Adrenal gland (tissue), 12 donors: ENCODE data around the gene MGRN1. TPM values are rescaled to one million over a fixed set of nuclear protein-coding genes. Genes with fewer than 3 reads are reported as not detected.

Experiments used
- DNase-seq, 7 donors: peaks; one replicate each; pipeline ENCODE4 v3.0.0-alpha.2; 2019 to 2020
- H3K27ac ChIP-seq, 5 donors: fragments of 200-600 bp; sonication (generic) in 4 of 5; 1 replicate in 3 of 5; 2 replicates in 2 of 5; pipeline versions ENCODE4 v1.5.1 to v1.8.0; 2016 to 2020; ENCODE audit warnings: mild to moderate bottlenecking in 1 of 5
- H3K27me3 ChIP-seq: fragments of 200-600 bp; 2 replicates; pipeline ENCODE4 v1.8.0; 2021
- H3K36me3 ChIP-seq, 2 donors: fragments of 200-600 bp; replicated peaks in 1 of 2; 1 replicate in 1 of 2; 2 replicates in 1 of 2; pipeline versions ENCODE4 v1.5.1 to v1.8.0; 2018 to 2022
- H3K4me1 ChIP-seq, 2 donors: fragments of 200-600 bp; replicated peaks in 1 of 2; 1 replicate in 1 of 2; 2 replicates in 1 of 2; pipeline versions ENCODE4 v1.5.1 to v1.8.0; 2018 to 2021
- H3K4me3 ChIP-seq, 4 donors: fragments of 200-600 bp; sonication (generic) in 3 of 4; one replicate each; pipeline ENCODE4 v1.5.1; 2016 to 2018
- H3K9me3 ChIP-seq, 3 donors: fragments of 200-600 bp; sonication (generic) in 1 of 3; replicated peaks in 1 of 3; 1 replicate in 2 of 3; 2 replicates in 1 of 3; pipeline versions ENCODE4 v1.5.1 to v1.8.0; 2016 to 2021
- POLR2A ChIP-seq, 2 donors: fragments of 450-650 bp; IDR thresholded peaks; one replicate each; pipeline ENCODE4 v1.6.1; 2017; ENCODE audit warnings: antibody characterized with exemption in 2 of 2, mild to moderate bottlenecking in 2 of 2, moderate library complexity in 1 of 2
- WGBS, 4 donors: extraction: QIAGEN DNeasy Blood & Tissue Kit in 2 of 4; methylation state at CpG; one replicate each; pipeline versions ENCODE4 v1.1.5 to v1.1.7; 2013 to 2017; 5-methylcytosine and 5-hydroxymethylcytosine counted together
- intact Hi-C, 2 donors: fragments of 100-400 bp; cut with DNase I; formaldehyde crosslinking; loops; one replicate each; pipeline versions ENCODE4 v1.14.1 to v1.15.0; 2022 to 2023
- polyA plus RNA-seq, 3 donors: library from polyadenylated mRNA; stranded (reverse); fragments of 200-250 nt in 2 of 3; fragments of 350-450 nt in 1 of 3; fragmentation: Illumina TruSeq in 1 of 3; extraction: RNeasy Lipid Tissue Mini Kit (QIAGEN cat#74804) in 1 of 3; gene quantifications; one replicate each; pipeline ENCODE4 v1.2.3, GENCODE V29; 2013 to 2014
- total RNA-seq, 9 donors: library from RNA; depleted of rRNA in 4 of 9; stranded (reverse); fragments of >200 nt in 4 of 9; fragments of 120-200 nt in 1 of 9; fragmentation: NEBNext Ultra II Directional in 1 of 9; extraction: Animal tissue kit (Norgen Biotek cat#: 25700) in 1 of 9; gene quantifications; one replicate each; pipeline versions ENCODE4 v1.1.0 to v1.2.4, GENCODE V29; 2013 to 2023
- TF ChIP-seq, protein P1 (sequence below), 6 experiments: fragments of 450-650 bp in 4 of 6; fragments of 200-600 bp in 2 of 6; sonication (generic) in 1 of 6; IDR thresholded peaks; 1 replicate in 5 of 6; 2 replicates in 1 of 6; pipeline versions ENCODE4 v1.5.1 to v1.8.0; 2016 to 2021; ENCODE audit warnings: antibody characterized with exemption in 6 of 6, mild to moderate bottlenecking in 2 of 6, moderate library complexity in 1 of 6
- donor health status: healthy with polysubstance abuse.
- donor health status: Bipolar disorder and iron deficiency.
- donor health status: DM: yes; HTN: yes; CAD: no.
- donor health status: DM: no; HTN: no; CAD: no.
- donor health status: DM: no; HTN: no; CAD: no.
- donor health status: DM: yes; HTN: yes; CAD: no.

Gene MGRN1
- total and polyA plus RNA-seq, 12 donors, result 17.5 to 94.1 (median 58.4) TPM

DNA sequence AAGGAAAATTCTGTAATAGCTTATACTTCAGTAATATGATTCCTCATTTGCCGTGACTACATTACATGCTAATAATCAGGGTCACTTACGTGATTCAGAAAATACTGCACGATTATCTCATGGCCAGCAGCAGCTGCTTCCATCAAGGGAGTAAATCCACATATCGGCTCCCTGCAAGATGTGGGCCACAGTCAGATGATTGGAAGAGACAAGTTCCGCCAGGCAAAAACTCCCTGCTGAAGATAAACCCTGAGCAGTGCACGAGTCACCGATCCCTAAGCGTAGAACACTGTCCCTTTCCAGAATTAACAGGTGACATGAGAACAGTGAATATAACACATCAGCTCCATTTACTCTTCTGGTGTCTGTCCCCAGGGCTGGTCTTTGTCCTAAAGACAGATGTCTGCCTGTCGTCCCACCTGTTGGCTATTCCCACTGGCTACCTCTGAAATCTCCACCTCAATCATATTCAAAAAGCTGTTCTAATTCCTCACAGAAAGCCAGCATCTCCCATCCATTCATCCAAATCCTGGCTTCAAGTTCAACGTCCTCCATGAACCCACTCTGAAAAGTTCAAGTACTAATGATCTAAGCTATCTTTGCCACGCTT lies 100.1 kb downstream of the MGRN1 start:
- H3K4me3 ChIP-seq, result no peak overlapping the region
- intact Hi-C loops, result no loop called here
- H3K4me1 ChIP-seq, result no peaks in the 10 kb centered on the region
- H3K27me3 ChIP-seq, result no peaks in the 10 kb centered on the region
- 78 to 83% (median 81%) methylated on average over 11 of the region's 11 CpGs for WGBS, 4 donors
- H3K27ac ChIP-seq, result no peak overlapping the region
- DNase-seq, result no peak
- H3K9me3 ChIP-seq, result no peaks in the 10 kb centered on the region
- peaks cover 0 to 26% of the 10 kb centered on the region in 2 donors for H3K36me3 ChIP-seq
- TF ChIP-seq, protein P1, sequence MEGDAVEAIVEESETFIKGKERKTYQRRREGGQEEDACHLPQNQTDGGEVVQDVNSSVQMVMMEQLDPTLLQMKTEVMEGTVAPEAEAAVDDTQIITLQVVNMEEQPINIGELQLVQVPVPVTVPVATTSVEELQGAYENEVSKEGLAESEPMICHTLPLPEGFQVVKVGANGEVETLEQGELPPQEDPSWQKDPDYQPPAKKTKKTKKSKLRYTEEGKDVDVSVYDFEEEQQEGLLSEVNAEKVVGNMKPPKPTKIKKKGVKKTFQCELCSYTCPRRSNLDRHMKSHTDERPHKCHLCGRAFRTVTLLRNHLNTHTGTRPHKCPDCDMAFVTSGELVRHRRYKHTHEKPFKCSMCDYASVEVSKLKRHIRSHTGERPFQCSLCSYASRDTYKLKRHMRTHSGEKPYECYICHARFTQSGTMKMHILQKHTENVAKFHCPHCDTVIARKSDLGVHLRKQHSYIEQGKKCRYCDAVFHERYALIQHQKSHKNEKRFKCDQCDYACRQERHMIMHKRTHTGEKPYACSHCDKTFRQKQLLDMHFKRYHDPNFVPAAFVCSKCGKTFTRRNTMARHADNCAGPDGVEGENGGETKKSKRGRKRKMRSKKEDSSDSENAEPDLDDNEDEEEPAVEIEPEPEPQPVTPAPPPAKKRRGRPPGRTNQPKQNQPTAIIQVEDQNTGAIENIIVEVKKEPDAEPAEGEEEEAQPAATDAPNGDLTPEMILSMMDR (IDR thresholded peaks at IDR 0.05), result no peak
- TF ChIP-seq POLR2A (IDR thresholded peaks at IDR 0.05), result no peak

DNA sequence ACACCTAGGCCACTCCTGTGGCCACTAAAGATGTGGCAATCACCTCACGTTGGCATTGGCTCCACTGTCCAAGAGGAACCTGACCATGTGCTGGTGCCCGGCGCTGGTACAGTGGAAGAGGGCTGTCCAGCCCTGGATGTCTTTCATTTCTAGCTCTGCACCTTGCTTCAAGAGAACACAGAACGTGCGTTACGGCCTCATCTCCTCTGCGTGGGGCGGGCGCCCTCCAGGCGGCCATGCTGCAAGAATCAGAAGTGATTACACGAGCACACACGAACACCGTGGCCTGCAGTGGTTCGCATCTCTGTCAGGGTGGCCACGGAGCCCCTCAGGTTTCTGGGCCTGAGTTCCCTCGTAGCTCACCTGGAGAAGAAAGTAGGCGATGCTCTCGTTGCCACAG lies 102.0 kb downstream of the MGRN1 start:
- no peaks in the 10 kb centered on the region for H3K4me1 ChIP-seq
- peaks cover 0 to 31% of the 10 kb centered on the region in 2 donors for H3K36me3 ChIP-seq
- DNase-seq, result no peak
- H3K4me3 ChIP-seq, result no peak overlapping the region
- no peaks in the 10 kb centered on the region for H3K9me3 ChIP-seq
- intact Hi-C loops, result no loop called here
- no peak overlapping the region for H3K27ac ChIP-seq
- TF ChIP-seq, protein P1 (IDR thresholded peaks at IDR 0.05), result no peak
- TF ChIP-seq POLR2A (IDR thresholded peaks at IDR 0.05), result no peak
- H3K27me3 ChIP-seq, result no peaks in the 10 kb centered on the region
- 87 to 94% (median 93%) methylated on average over 7 to 18 of the region's 18 CpGs for WGBS, 4 donors

DNA sequence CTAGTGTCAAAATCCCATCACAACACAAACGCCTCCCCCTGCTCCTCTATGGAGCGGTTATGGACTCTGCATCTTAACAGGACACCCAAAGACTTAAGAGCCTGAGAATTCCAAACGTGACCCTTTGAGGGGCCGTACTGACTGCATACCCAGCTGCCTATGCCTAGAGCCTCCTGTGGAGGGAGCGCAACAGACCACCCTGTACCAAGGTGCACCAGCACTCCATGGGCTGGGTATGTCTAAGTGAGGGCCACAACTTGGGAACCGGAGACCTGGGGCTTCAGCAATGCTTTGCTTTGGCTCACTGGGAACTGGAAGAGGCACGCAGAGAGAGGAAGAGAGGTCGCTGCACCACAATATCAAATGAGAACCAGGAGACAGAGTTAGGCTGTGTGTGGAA lies 104.0 kb downstream of the MGRN1 start:
- Histone ChIP-seq H3K27me3 (no peaks in the 10 kb centered on the region), H3K36me3 (peaks cover 0 to 31% of the 10 kb centered on the region in 2 donors), H3K9me3 (no peaks in the 10 kb centered on the region), H3K27ac (no peak overlapping the region), H3K4me3 (no peak overlapping the region), H3K4me1 (peaks cover 4 to 10% of the 10 kb centered on the region in 2 donors)
- 94 to 98% (median 95%) methylated on average over 8 of the region's 8 CpGs for WGBS, 4 donors
- TF ChIP-seq POLR2A (IDR thresholded peaks at IDR 0.05), result no peak
- TF ChIP-seq, protein P1 (IDR thresholded peaks at IDR 0.05), result no peak
- DNase-seq, result no peak
- intact Hi-C loops, result no loop called here

DNA sequence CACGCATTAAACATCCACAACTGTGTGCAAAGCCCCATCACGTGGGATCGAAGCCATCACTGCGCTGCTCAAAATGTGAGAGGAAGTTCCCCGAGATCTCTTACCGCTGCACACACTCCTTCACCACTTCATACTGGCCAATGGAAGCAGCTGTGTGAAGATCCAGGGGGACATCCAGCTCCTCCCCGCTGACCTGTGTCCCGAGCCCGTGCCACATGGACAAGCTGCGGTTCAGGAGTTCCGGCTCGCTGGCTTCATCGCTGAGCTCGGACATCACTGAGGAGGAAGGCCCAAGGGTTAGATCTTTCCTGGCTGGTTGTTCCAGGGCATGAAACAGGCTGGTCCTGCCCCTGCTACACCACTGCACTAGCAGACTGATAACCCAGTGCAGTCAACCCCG lies 105.2 kb downstream of the MGRN1 start:
- Histone ChIP-seq H3K4me1 (peaks cover 4 to 10% of the 10 kb centered on the region in 2 donors), H3K27ac (no peak overlapping the region), H3K9me3 (no peaks in the 10 kb centered on the region), H3K36me3 (peaks cover 0 to 31% of the 10 kb centered on the region in 2 donors), H3K27me3 (no peaks in the 10 kb centered on the region), H3K4me3 (no peak overlapping the region)
- DNase-seq, result no peak
- TF ChIP-seq POLR2A (IDR thresholded peaks at IDR 0.05), result no peak
- TF ChIP-seq, protein P1 (IDR thresholded peaks at IDR 0.05), result no peak
- WGBS, 4 donors, result 95 to 97% (median 96%) methylated on average over 7 to 15 of the region's 15 CpGs
- intact Hi-C loops, result loop anchor here in 1 of 2 donors (10.0 kb wide), 1 partner anchor 225 kb away; the partner anchor contains the start of gene SEC14L5
